Measurements from ENCODE around the gene AKAP5.
"Not testable (repeated sequence)": the region's sequence is repeated elsewhere in the genome, so short reads cannot be mapped to it uniquely, and the experiment has no call there.

The AKAP5 gene

GRCh38 chr14:64504897-64505794, 39.8 kb downstream of the AKAP5 start:
- Histone ChIP-seq H3K4me3 (ENCODE audit: low read depth, low read length) (peak overlapping the region; percentile 74), H3K36me3 (ENCODE audit: control insufficient read depth, insufficient read depth, low read length) (no peaks in the 10 kb centered on the region), H3K4me1 (ENCODE audit: control insufficient read depth, insufficient read depth, low read length) (peaks cover 10% of the 10 kb centered on the region), H3K9me3 (ENCODE audit: control insufficient read depth, insufficient read depth, low read length) (no peaks in the 10 kb centered on the region), H3K27me3 (ENCODE audit: control insufficient read depth, insufficient read depth, low read length) (no peaks in the 10 kb centered on the region), H3K9ac (ENCODE audit: low read depth, low read length) (peak overlapping the region; percentile 88)

DNA sequence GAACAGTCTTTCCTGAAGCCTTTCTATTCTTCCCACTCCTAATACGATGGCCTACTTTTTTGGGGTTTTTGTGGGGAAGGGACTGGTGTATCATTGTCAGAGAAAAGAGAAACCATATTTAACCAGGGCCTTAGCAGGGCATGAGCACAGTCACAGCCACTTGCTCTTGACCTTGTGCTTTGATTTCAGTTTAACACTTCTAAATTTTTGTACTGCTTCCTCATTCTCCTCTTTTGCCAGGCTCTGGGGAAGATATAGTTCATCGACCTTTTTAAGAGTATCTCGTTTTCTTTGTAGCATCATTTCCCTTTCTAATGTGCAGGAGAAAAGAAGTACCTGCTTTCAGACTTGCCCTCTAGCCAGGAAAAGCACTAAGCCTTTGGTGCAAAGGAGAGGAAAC, 41.4 kb downstream of the AKAP5 start:
- Histone ChIP-seq H3K9ac (ENCODE audit: low read depth, low read length) (no peak overlapping the region), H3K27me3 (ENCODE audit: control insufficient read depth, insufficient read depth, low read length) (no peaks in the 10 kb centered on the region), H3K4me3 (ENCODE audit: low read depth, low read length) (no peak overlapping the region), H3K36me3 (ENCODE audit: control insufficient read depth, insufficient read depth, low read length) (no peaks in the 10 kb centered on the region), H3K4me1 (ENCODE audit: control insufficient read depth, insufficient read depth, low read length) (peaks cover 6% of the 10 kb centered on the region), H3K9me3 (ENCODE audit: control insufficient read depth, insufficient read depth, low read length) (no peaks in the 10 kb centered on the region)

- peaks cover 3% of the 10 kb centered on the region for H3K4me1 ChIP-seq (ENCODE audit: control insufficient read depth, insufficient read depth, low read length)
- no peak overlapping the region for H3K4me3 ChIP-seq (ENCODE audit: low read depth, low read length)
- H3K27me3 ChIP-seq (ENCODE audit: control insufficient read depth, insufficient read depth, low read length) = no peaks in the 10 kb centered on the region
- H3K36me3 ChIP-seq (ENCODE audit: control insufficient read depth, insufficient read depth, low read length) = no peaks in the 10 kb centered on the region
- H3K9ac ChIP-seq (ENCODE audit: low read depth, low read length) = no peak overlapping the region
- no peaks in the 10 kb centered on the region for H3K9me3 ChIP-seq (ENCODE audit: control insufficient read depth, insufficient read depth, low read length)
Observed at GRCh38 chr14:64507376-64508156, 42.3 kb downstream of the AKAP5 start.

- Histone ChIP-seq H3K9me3 (ENCODE audit: control insufficient read depth, insufficient read depth, low read length) (no peaks in the 10 kb centered on the region), H3K9ac (ENCODE audit: low read depth, low read length) (no peak overlapping the region), H3K36me3 (ENCODE audit: control insufficient read depth, insufficient read depth, low read length) (no peaks in the 10 kb centered on the region), H3K4me3 (ENCODE audit: low read depth, low read length) (no peak overlapping the region), H3K4me1 (ENCODE audit: control insufficient read depth, insufficient read depth, low read length) (peaks cover 3% of the 10 kb centered on the region), H3K27me3 (ENCODE audit: control insufficient read depth, insufficient read depth, low read length) (no peaks in the 10 kb centered on the region)
Observed at GRCh38 chr14:64508215-64508776, 43.0 kb downstream of the AKAP5 start.

- H3K36me3 ChIP-seq (ENCODE audit: control insufficient read depth, insufficient read depth, low read length) = no peaks in the 10 kb centered on the region
- no peak overlapping the region for H3K9ac ChIP-seq (ENCODE audit: low read depth, low read length)
- no peak overlapping the region for H3K4me3 ChIP-seq (ENCODE audit: low read depth, low read length)
- no peaks in the 10 kb centered on the region for H3K9me3 ChIP-seq (ENCODE audit: control insufficient read depth, insufficient read depth, low read length)
- H3K27me3 ChIP-seq (ENCODE audit: control insufficient read depth, insufficient read depth, low read length) = no peaks in the 10 kb centered on the region
- peaks cover 3% of the 10 kb centered on the region for H3K4me1 ChIP-seq (ENCODE audit: control insufficient read depth, insufficient read depth, low read length)
Observed at GRCh38 chr14:64509036-64509435, 43.7 kb downstream of the AKAP5 start.

- H3K36me3 ChIP-seq (ENCODE audit: control insufficient read depth, insufficient read depth, low read length) = no peaks in the 10 kb centered on the region
- no peak overlapping the region for H3K4me3 ChIP-seq (ENCODE audit: low read depth, low read length)
- no peak overlapping the region for H3K9ac ChIP-seq (ENCODE audit: low read depth, low read length)
- no peaks in the 10 kb centered on the region for H3K27me3 ChIP-seq (ENCODE audit: control insufficient read depth, insufficient read depth, low read length)
- H3K9me3 ChIP-seq (ENCODE audit: control insufficient read depth, insufficient read depth, low read length) = no peaks in the 10 kb centered on the region
- H3K4me1 ChIP-seq (ENCODE audit: control insufficient read depth, insufficient read depth, low read length) = peaks cover 3% of the 10 kb centered on the region
Observed at GRCh38 chr14:64510825-64511671, 45.7 kb downstream of the AKAP5 start.

- peaks cover 3% of the 10 kb centered on the region for H3K4me1 ChIP-seq (ENCODE audit: control insufficient read depth, insufficient read depth, low read length)
- no peaks in the 10 kb centered on the region for H3K36me3 ChIP-seq (ENCODE audit: control insufficient read depth, insufficient read depth, low read length)
- no peaks in the 10 kb centered on the region for H3K9me3 ChIP-seq (ENCODE audit: control insufficient read depth, insufficient read depth, low read length)
- no peak overlapping the region for H3K9ac ChIP-seq (ENCODE audit: low read depth, low read length)
- no peaks in the 10 kb centered on the region for H3K27me3 ChIP-seq (ENCODE audit: control insufficient read depth, insufficient read depth, low read length)
- H3K4me3 ChIP-seq (ENCODE audit: low read depth, low read length) = no peak overlapping the region
Observed at GRCh38 chr14:64513271-64513670, 48.0 kb downstream of the AKAP5 start.

- H3K9me3 ChIP-seq (ENCODE audit: control insufficient read depth, insufficient read depth, low read length) = no peaks in the 10 kb centered on the region
- no peak overlapping the region for H3K4me3 ChIP-seq (ENCODE audit: low read depth, low read length)
- H3K36me3 ChIP-seq (ENCODE audit: control insufficient read depth, insufficient read depth, low read length) = no peaks in the 10 kb centered on the region
- no peaks in the 10 kb centered on the region for H3K27me3 ChIP-seq (ENCODE audit: control insufficient read depth, insufficient read depth, low read length)
- no peak overlapping the region for H3K9ac ChIP-seq (ENCODE audit: low read depth, low read length)
- no peaks in the 10 kb centered on the region for H3K4me1 ChIP-seq (ENCODE audit: control insufficient read depth, insufficient read depth, low read length)
Observed at GRCh38 chr14:64515053-64515452, 49.8 kb downstream of the AKAP5 start.

GRCh38 chr14:64516969-64517368, 51.7 kb downstream of the AKAP5 start:
- no peak overlapping the region for H3K4me3 ChIP-seq (ENCODE audit: low read depth, low read length)
- no peaks in the 10 kb centered on the region for H3K4me1 ChIP-seq (ENCODE audit: control insufficient read depth, insufficient read depth, low read length)
- no peaks in the 10 kb centered on the region for H3K9me3 ChIP-seq (ENCODE audit: control insufficient read depth, insufficient read depth, low read length)
- H3K9ac ChIP-seq (ENCODE audit: low read depth, low read length) = no peak overlapping the region
- no peaks in the 10 kb centered on the region for H3K27me3 ChIP-seq (ENCODE audit: control insufficient read depth, insufficient read depth, low read length)
- H3K36me3 ChIP-seq (ENCODE audit: control insufficient read depth, insufficient read depth, low read length) = no peaks in the 10 kb centered on the region

DNA sequence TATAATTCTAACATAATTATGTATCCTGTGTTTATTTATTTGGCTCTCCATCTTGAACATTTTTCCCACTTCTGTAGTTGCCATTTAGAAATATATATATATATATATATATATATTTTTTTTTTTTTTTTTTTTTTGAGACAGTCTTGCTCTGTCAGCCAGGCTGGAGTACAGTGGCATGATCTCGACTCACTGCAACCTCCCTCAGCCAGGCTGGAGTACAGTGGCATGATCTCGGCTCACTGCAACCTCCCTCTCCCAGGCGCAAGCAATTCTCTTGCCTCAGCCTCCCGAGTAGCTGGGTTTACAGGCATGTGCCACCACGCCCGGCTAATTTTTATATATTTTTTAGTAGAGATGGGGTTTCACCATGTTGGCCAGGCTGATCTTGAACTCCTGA, 52.4 kb downstream of the AKAP5 start:
- H3K36me3 ChIP-seq (ENCODE audit: control insufficient read depth, insufficient read depth, low read length); H3K27me3 ChIP-seq (ENCODE audit: control insufficient read depth, insufficient read depth, low read length); H3K4me1 ChIP-seq (ENCODE audit: control insufficient read depth, insufficient read depth, low read length); H3K9me3 ChIP-seq (ENCODE audit: control insufficient read depth, insufficient read depth, low read length); H3K9ac ChIP-seq (ENCODE audit: low read depth, low read length); H3K4me3 ChIP-seq (ENCODE audit: low read depth, low read length): not testable (repeated sequence)

- Histone ChIP-seq H3K4me3 (ENCODE audit: low read depth, low read length) (no peak overlapping the region), H3K4me1 (ENCODE audit: control insufficient read depth, insufficient read depth, low read length) (no peaks in the 10 kb centered on the region), H3K9me3 (ENCODE audit: control insufficient read depth, insufficient read depth, low read length) (no peaks in the 10 kb centered on the region), H3K36me3 (ENCODE audit: control insufficient read depth, insufficient read depth, low read length) (no peaks in the 10 kb centered on the region), H3K9ac (ENCODE audit: low read depth, low read length) (no peak overlapping the region), H3K27me3 (ENCODE audit: control insufficient read depth, insufficient read depth, low read length) (no peaks in the 10 kb centered on the region)
Observed at GRCh38 chr14:64518229-64518628, 52.9 kb downstream of the AKAP5 start.

All from iPS-15b (cell line).